Stimulated activated CD4-positive, alpha-beta T cell treated with anti-CD3 and anti-CD28 coated beads, Interleukin-12 subunit alpha, Interleukin-12 subunit beta, amount 100 ng/mL, for 4 hours (primary cell): ENCODE data around the gene ACY1.

ENCODE experiments used
- DNase-seq: peaks from one replicate; pipeline ENCODE4 v3.0.0-alpha.2; 2020

Gene ACY1

GRCh38 chr3:52010431-52010830 is 27.1 kb downstream of the ACY1 start:
- DNase-seq: no peak

GRCh38 chr3:52012699-52013098 is 29.4 kb downstream of the ACY1 start:
- no peak for DNase-seq

- DNase-seq: no peak
These were observed 30.7 kb downstream of the ACY1 start for GRCh38 chr3:52013802-52014598.

GRCh38 chr3:52014613-52015012 is 31.3 kb downstream of the ACY1 start:
- DNase-seq: no peak

GRCh38 chr3:52015438-52016228 is 32.3 kb downstream of the ACY1 start:
- no peak for DNase-seq

GRCh38 chr3:52017586-52017985 is 34.3 kb downstream of the ACY1 start:
- DNase-seq: no peak

GRCh38 chr3:52018319-52019000 is 35.1 kb downstream of the ACY1 start:
- DNase-seq: no peak

- no peak for DNase-seq
These were observed 36.2 kb downstream of the ACY1 start for GRCh38 chr3:52019352-52020080.

GRCh38 chr3:52020796-52021195 is 37.5 kb downstream of the ACY1 start:
- DNase-seq: no peak

- no peak for DNase-seq
These were observed 38.3 kb downstream of the ACY1 start for GRCh38 chr3:52021489-52022268.

- DNase-seq: no peak
These were observed 39.2 kb downstream of the ACY1 start for GRCh38 chr3:52022323-52023100.

- no peak for DNase-seq
These were observed 39.9 kb downstream of the ACY1 start for GRCh38 chr3:52023101-52023770.

- DNase-seq: no peak
These were observed 40.8 kb downstream of the ACY1 start for GRCh38 chr3:52023860-52024764.

- DNase-seq: no peak
These were observed 41.6 kb downstream of the ACY1 start for GRCh38 chr3:52024765-52025452.

GRCh38 chr3:52025453-52025852 is 42.1 kb downstream of the ACY1 start:
- DNase-seq: no peak

- DNase-seq: no peak
These were observed 42.7 kb downstream of the ACY1 start for GRCh38 chr3:52026041-52026440.

- no peak for DNase-seq
These were observed 45.2 kb downstream of the ACY1 start for GRCh38 chr3:52028572-52028971.

- no peak for DNase-seq
These were observed 45.7 kb downstream of the ACY1 start for GRCh38 chr3:52029053-52029452.

GRCh38 chr3:52029535-52029934 is 46.2 kb downstream of the ACY1 start:
- DNase-seq: no peak
